Fibroblast of lung (primary cell): ENCODE data around the gene B3GNT9. TPM values are rescaled to one million over a fixed set of nuclear protein-coding genes. Genes with fewer than 3 reads are reported as not detected.

Experiments used
- DNase-seq, 2 donors: peaks; one replicate each; pipeline versions ENCODE4 v3.0.0 to v3.0.0-alpha.2; 2010; ENCODE audit warnings: low read depth in 2 of 2
- H2AFZ ChIP-seq: 2 replicates; pipeline ENCODE4 v1.5.1; 2012; ENCODE audit warnings: low read length, control low read depth, inconsistent platforms
- H3K27ac ChIP-seq: 2 replicates; pipeline ENCODE4 v1.5.1; 2011; ENCODE audit warnings: low read length, control low read depth; ENCODE audit not compliant: insufficient read depth
- H3K27me3 ChIP-seq: 2 replicates; pipeline ENCODE4 v1.5.1; 2011; ENCODE audit warnings: mild to moderate bottlenecking, low read length; ENCODE audit not compliant: control insufficient read depth, insufficient read depth
- H3K36me3 ChIP-seq: 2 replicates; pipeline ENCODE4 v1.5.1; 2011; ENCODE audit warnings: low read length; ENCODE audit not compliant: control insufficient read depth, insufficient read depth
- H3K4me1 ChIP-seq: 2 replicates; pipeline ENCODE4 v1.5.1; 2011; ENCODE audit warnings: low read length; ENCODE audit not compliant: control insufficient read depth, insufficient read depth; ENCODE audit errors: extremely low read depth
- H3K4me2 ChIP-seq: 2 replicates; pipeline ENCODE4 v1.5.1; 2011; ENCODE audit warnings: low read length, control low read depth; ENCODE audit not compliant: insufficient read depth; ENCODE audit errors: extremely low read depth
- H3K4me3 ChIP-seq, 4 experiments: fragments of 200-600 bp in 1 of 4; sonication (generic) in 1 of 4; replicated peaks in 1 of 4; 2 replicates each; pipeline ENCODE4 v1.5.1; 2011 to 2016; ENCODE audit warnings: low read length in 4 of 4, low read depth in 3 of 4, mild to moderate bottlenecking in 3 of 4, control low read depth in 2 of 4, inconsistent platforms in 1 of 4, mixed read lengths in 1 of 4; ENCODE audit not compliant: insufficient read depth in 1 of 4; ENCODE audit errors: control extremely low read depth in 1 of 4
- H3K79me2 ChIP-seq: 2 replicates; pipeline ENCODE4 v1.5.1; 2012; ENCODE audit warnings: mild to moderate bottlenecking, low read length, inconsistent platforms; ENCODE audit not compliant: control insufficient read depth, insufficient read depth
- H3K9ac ChIP-seq: 2 replicates; pipeline ENCODE4 v1.5.1; 2011; ENCODE audit warnings: mild to moderate bottlenecking, low read length, control low read depth; ENCODE audit not compliant: insufficient read depth
- H3K9me3 ChIP-seq: 2 replicates; pipeline ENCODE4 v1.5.1; 2012; ENCODE audit warnings: low read depth, low read length; ENCODE audit not compliant: control insufficient read depth, insufficient read depth
- H4K20me1 ChIP-seq: 2 replicates; pipeline ENCODE4 v1.5.1; 2011; ENCODE audit warnings: low read length; ENCODE audit not compliant: control insufficient read depth, insufficient read depth; ENCODE audit errors: extremely low read depth
- CTCF ChIP-seq, 2 donors: IDR thresholded peaks in 1 of 2; conservative IDR thresholded peaks in 1 of 2; 1 replicate in 1 of 2; 2 replicates in 1 of 2; pipeline ENCODE4 v1.5.1; 2011 to 2012; ENCODE audit warnings: low read length in 2 of 2, control low read depth in 1 of 2, inconsistent platforms in 1 of 2, low read depth in 1 of 2, mild to moderate bottlenecking in 1 of 2
- EZH2 ChIP-seq: IDR thresholded peaks from 2 replicates; pipeline ENCODE4 v1.5.1; 2012; ENCODE audit warnings: low read length, control low read depth, mild to moderate bottlenecking; ENCODE audit errors: missing control alignments
- polyA plus RNA-seq, 2 donors: library from polyadenylated mRNA; depleted of rRNA in 1 of 2; stranded (reverse) in 1 of 2; unstranded in 1 of 2; fragments of >200 nt; gene quantifications; 2 replicates each; pipeline ENCODE4 v1.2.1, GENCODE V29; 2011 to 2012; ENCODE audit warnings: missing spikeins in 1 of 2
- total RNA-seq: library from RNA; depleted of rRNA; stranded (reverse); fragments of >200 nt; gene quantifications from 2 replicates; pipeline ENCODE4 v1.2.1, GENCODE V29; 2014

B3GNT9 gene
- total and polyA plus RNA-seq, 2 donors (not counting 1 experiment from before 2014, with no cell fraction given), result 29.6 to 34.7 TPM

- H3K27ac ChIP-seq, result no peak overlapping the region
Measured at GRCh38 chr16:67147437-67148140, 3.2 kb downstream of the B3GNT9 start.

DNA sequence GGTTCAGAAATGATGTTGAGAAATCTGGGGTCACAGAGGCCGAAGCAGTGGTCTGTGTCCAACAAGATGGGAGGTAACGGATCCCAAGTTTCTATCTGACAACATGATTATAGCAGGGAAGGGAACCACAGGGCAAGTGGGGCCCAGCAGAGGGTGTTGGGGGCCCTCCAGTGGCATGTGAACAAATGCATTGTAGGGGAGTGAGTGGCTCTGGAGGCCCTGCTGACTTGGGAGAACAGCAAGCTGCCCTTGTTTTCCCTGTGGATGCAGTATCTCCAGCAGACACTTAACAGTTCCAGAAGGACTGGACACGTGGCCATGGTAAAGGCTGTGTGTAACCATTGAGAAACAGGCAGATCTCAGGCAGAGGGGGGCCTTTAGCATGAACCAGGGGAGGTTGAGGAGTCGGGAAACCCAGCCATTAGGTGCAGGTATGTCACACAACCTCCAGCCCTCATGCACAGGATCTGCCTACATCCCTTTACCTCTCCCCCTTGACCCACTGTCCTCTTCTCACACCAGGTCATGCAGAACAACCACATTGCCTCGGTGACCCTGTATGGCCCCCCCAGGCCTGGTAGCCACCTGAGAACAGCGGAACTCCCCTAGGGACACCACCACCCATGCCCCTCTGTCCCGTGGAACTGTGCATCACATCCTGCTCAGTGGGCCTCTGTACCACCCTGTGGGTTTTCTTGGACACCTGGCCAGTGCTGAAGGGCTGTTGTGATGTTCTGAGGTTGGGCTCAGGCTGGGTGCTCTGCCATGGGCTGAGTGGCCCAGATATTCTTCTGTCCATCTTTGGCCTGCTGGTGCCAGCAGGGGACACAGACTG lies 4.1 kb downstream of the B3GNT9 start:
- H3K79me2 ChIP-seq, result no peaks in the 10 kb centered on the region
- H3K9ac ChIP-seq, result no peak overlapping the region
- no peak overlapping the region for H3K4me2 ChIP-seq
- H3K4me1 ChIP-seq, result peaks cover 2% of the 10 kb centered on the region
- H3K4me3 ChIP-seq, result no peak overlapping the region
- TF ChIP-seq CTCF (conservative IDR thresholded peaks at IDR 0.05 in 1 of 2, IDR thresholded peaks at IDR 0.05 in 1 of 2; ENCODE audit: low read depth in 1 of 2, low read length in 2 of 2) (no peak), EZH2 (no peak)
- H3K36me3 ChIP-seq, result peaks cover 21% of the 10 kb centered on the region
- DNase-seq, result no peak
- no peaks in the 10 kb centered on the region for H3K9me3 ChIP-seq
- H2AFZ ChIP-seq, result no peak overlapping the region
- H4K20me1 ChIP-seq, result no peaks in the 10 kb centered on the region
- no peaks in the 10 kb centered on the region for H3K27me3 ChIP-seq
- H3K27ac ChIP-seq, result no peak overlapping the region

More at GRCh38 chr16:67147437-67148140, 3.2 kb downstream of the B3GNT9 start:
- Histone ChIP-seq H2AFZ (no peak overlapping the region), H3K4me1 (peaks cover 2% of the 10 kb centered on the region), H3K27me3 (no peaks in the 10 kb centered on the region), H3K9me3 (no peaks in the 10 kb centered on the region), H4K20me1 (no peaks in the 10 kb centered on the region), H3K36me3 (peaks cover 19% of the 10 kb centered on the region), H3K4me3 (no peak overlapping the region), H3K79me2 (no peaks in the 10 kb centered on the region), H3K9ac (no peak overlapping the region), H3K4me2 (no peak overlapping the region)
- no peak for TF ChIP-seq EZH2
- no peak for TF ChIP-seq CTCF (conservative IDR thresholded peaks at IDR 0.05 in 1 of 2, IDR thresholded peaks at IDR 0.05 in 1 of 2; ENCODE audit: low read depth in 1 of 2, low read length in 2 of 2)
- no peak for DNase-seq

DNA sequence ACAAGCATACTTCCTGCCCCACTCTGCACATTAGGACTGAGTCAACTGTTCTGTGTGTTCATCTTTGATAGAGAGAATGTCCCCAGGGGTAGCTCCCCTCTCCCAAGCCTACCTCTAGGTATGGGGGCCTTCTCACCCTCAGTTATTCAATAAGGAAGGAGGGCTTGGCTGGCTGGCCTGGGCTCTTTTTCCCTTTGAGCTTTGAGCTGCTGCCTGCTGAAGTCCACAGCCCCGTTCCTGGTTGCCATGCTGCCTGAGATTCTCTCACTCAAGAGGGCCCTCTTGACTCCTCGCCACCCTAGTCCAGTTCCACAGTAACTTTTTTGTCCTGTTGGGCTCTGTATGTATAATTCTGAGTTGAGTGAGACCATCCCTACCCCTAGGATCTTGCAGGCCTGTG lies 5.1 kb downstream of the B3GNT9 start:
- no peaks in the 10 kb centered on the region for H4K20me1 ChIP-seq
- H3K36me3 ChIP-seq, result peaks cover 25% of the 10 kb centered on the region
- DNase-seq, result no peak
- H3K27ac ChIP-seq, result no peak overlapping the region
- TF ChIP-seq CTCF (conservative IDR thresholded peaks at IDR 0.05 in 1 of 2, IDR thresholded peaks at IDR 0.05 in 1 of 2; ENCODE audit: low read depth in 1 of 2, low read length in 2 of 2), result no peak
- TF ChIP-seq EZH2, result no peak
- no peaks in the 10 kb centered on the region for H3K4me1 ChIP-seq
- H3K27me3 ChIP-seq, result no peaks in the 10 kb centered on the region
- H3K9me3 ChIP-seq, result no peaks in the 10 kb centered on the region
- no peak overlapping the region for H3K9ac ChIP-seq
- H3K4me3 ChIP-seq, result no peak overlapping the region
- no peak overlapping the region for H2AFZ ChIP-seq
- H3K79me2 ChIP-seq, result no peaks in the 10 kb centered on the region
- H3K4me2 ChIP-seq, result no peak overlapping the region
